ENCODE measurements around the gene CUX1. TPM values are rescaled to one million over a fixed set of nuclear protein-coding genes. Genes with fewer than 3 reads are reported as not detected.
"Not testable (repeated sequence)": the region's sequence is repeated elsewhere in the genome, so short reads cannot be mapped to it uniquely, and the experiment has no call there.

CUX1 gene
- polyA plus RNA-seq, 3 donors from 2014 or later = 3.1 to 25.9 (median 12.5) TPM

GRCh38 chr7:102175423-102176170 lies 358.2 kb downstream of the CUX1 start:
- Mint-ChIP-seq H3K4me3 (no peak overlapping the region), H3K9me3 (no peaks in the 10 kb centered on the region), H3K27ac (no peak overlapping the region), H3K27me3 (ENCODE audit: low read depth in 3 of 3) (peaks cover 2 to 4% (median 3%) of the 10 kb centered on the region in 3 donors), H3K4me1 (no peaks in the 10 kb centered on the region), H3K36me3 (peaks cover 0 to 12% (median 4%) of the 10 kb centered on the region in 3 donors)
- DNase-seq = no peak

- Mint-ChIP-seq H3K27me3 (ENCODE audit: low read depth in 3 of 3) (peaks cover 2 to 4% (median 2%) of the 10 kb centered on the region in 3 donors), H3K27ac (no peak overlapping the region), H3K4me1 (no peaks in the 10 kb centered on the region), H3K9me3 (no peaks in the 10 kb centered on the region), H3K4me3 (no peak overlapping the region), H3K36me3 (peaks cover 6 to 23% (median 12%) of the 10 kb centered on the region in 3 donors)
- DNase-seq = no peak
These were observed 361.0 kb downstream of the CUX1 start for GRCh38 chr7:102178410-102178809.

- Mint-ChIP-seq H3K4me1 (no peaks in the 10 kb centered on the region), H3K4me3 (no peak overlapping the region), H3K27ac (no peak overlapping the region), H3K27me3 (ENCODE audit: low read depth in 3 of 3) (peaks cover 0 to 2% (median 0%) of the 10 kb centered on the region in 3 donors), H3K36me3 (peaks cover 6 to 20% (median 14%) of the 10 kb centered on the region in 3 donors), H3K9me3 (no peaks in the 10 kb centered on the region)
- DNase-seq = no peak
These were observed 363.3 kb downstream of the CUX1 start for GRCh38 chr7:102180727-102181126.

GRCh38 chr7:102181517-102181916 lies 364.1 kb downstream of the CUX1 start:
- Mint-ChIP-seq H3K4me1 (no peaks in the 10 kb centered on the region), H3K36me3 (peaks cover 6 to 26% (median 18%) of the 10 kb centered on the region in 3 donors), H3K9me3 (no peaks in the 10 kb centered on the region), H3K27ac (no peak overlapping the region), H3K27me3 (ENCODE audit: low read depth in 3 of 3) (peaks cover 0 to 2% (median 0%) of the 10 kb centered on the region in 3 donors), H3K4me3 (no peak overlapping the region)
- DNase-seq = no peak

GRCh38 chr7:102182016-102182415 lies 364.6 kb downstream of the CUX1 start:
- H3K9me3 Mint-ChIP-seq = no peaks in the 10 kb centered on the region
- H3K4me3 Mint-ChIP-seq = no peak overlapping the region
- H3K4me1 Mint-ChIP-seq = no peaks in the 10 kb centered on the region
- peaks cover 6 to 26% (median 18%) of the 10 kb centered on the region in 3 donors for H3K36me3 Mint-ChIP-seq
- H3K27me3 Mint-ChIP-seq (ENCODE audit: low read depth in 3 of 3) = peaks cover 0 to 2% (median 0%) of the 10 kb centered on the region in 3 donors
- DNase-seq = no peak
- no peak overlapping the region for H3K27ac Mint-ChIP-seq

GRCh38 chr7:102183848-102184247 lies 366.4 kb downstream of the CUX1 start:
- H3K36me3 Mint-ChIP-seq = peaks cover 6 to 29% (median 13%) of the 10 kb centered on the region in 3 donors
- H3K9me3 Mint-ChIP-seq; H3K27ac Mint-ChIP-seq; H3K27me3 Mint-ChIP-seq (ENCODE audit: low read depth in 3 of 3); DNase-seq; H3K4me1 Mint-ChIP-seq; H3K4me3 Mint-ChIP-seq: not testable (repeated sequence)

- no peaks in the 10 kb centered on the region for H3K27me3 Mint-ChIP-seq (ENCODE audit: low read depth in 3 of 3)
- H3K36me3 Mint-ChIP-seq = peaks cover 6 to 27% (median 13%) of the 10 kb centered on the region in 3 donors
- no peak for DNase-seq
- no peak overlapping the region for H3K27ac Mint-ChIP-seq
- H3K4me1 Mint-ChIP-seq = no peaks in the 10 kb centered on the region
- no peaks in the 10 kb centered on the region for H3K9me3 Mint-ChIP-seq
- no peak overlapping the region for H3K4me3 Mint-ChIP-seq
These were observed 366.9 kb downstream of the CUX1 start for GRCh38 chr7:102184303-102184702.

- peaks cover 0 to 1% (median 0%) of the 10 kb centered on the region in 6 donors for H3K9me3 Mint-ChIP-seq
- no peak for DNase-seq
- H3K27ac Mint-ChIP-seq = no peak overlapping the region
- H3K27me3 Mint-ChIP-seq (ENCODE audit: low read depth in 3 of 3) = no peaks in the 10 kb centered on the region
- H3K4me3 Mint-ChIP-seq = no peak overlapping the region
- H3K36me3 Mint-ChIP-seq = peaks cover 6 to 26% (median 13%) of the 10 kb centered on the region in 3 donors
- no peaks in the 10 kb centered on the region for H3K4me1 Mint-ChIP-seq
These were observed 368.4 kb downstream of the CUX1 start for GRCh38 chr7:102185796-102186195.

GRCh38 chr7:102186306-102186705 lies 368.9 kb downstream of the CUX1 start:
- no peak for DNase-seq
- Mint-ChIP-seq H3K27ac (no peak overlapping the region), H3K9me3 (peaks cover 0 to 1% (median 0%) of the 10 kb centered on the region in 6 donors), H3K4me3 (no peak overlapping the region), H3K27me3 (ENCODE audit: low read depth in 3 of 3) (no peaks in the 10 kb centered on the region), H3K4me1 (no peaks in the 10 kb centered on the region), H3K36me3 (peaks cover 3 to 24% (median 10%) of the 10 kb centered on the region in 3 donors)

GRCh38 chr7:102188746-102189145 lies 371.3 kb downstream of the CUX1 start:
- Mint-ChIP-seq H3K9me3 (peaks cover 0 to 1% (median 0%) of the 10 kb centered on the region in 6 donors), H3K4me3 (no peak overlapping the region), H3K36me3 (peaks cover under 1 to 28% (median 13%) of the 10 kb centered on the region in 3 donors), H3K4me1 (no peaks in the 10 kb centered on the region), H3K27ac (no peak overlapping the region), H3K27me3 (ENCODE audit: low read depth in 3 of 3) (peaks cover 0 to 1% (median 0%) of the 10 kb centered on the region in 3 donors)
- DNase-seq = no peak

GRCh38 chr7:102189756-102190155 lies 372.3 kb downstream of the CUX1 start:
- peaks cover 0 to 1% (median 0%) of the 10 kb centered on the region in 3 donors for H3K27me3 Mint-ChIP-seq (ENCODE audit: low read depth in 3 of 3)
- H3K27ac Mint-ChIP-seq = no peak overlapping the region
- no peak overlapping the region for H3K4me3 Mint-ChIP-seq
- peaks cover 4 to 32% (median 19%) of the 10 kb centered on the region in 3 donors for H3K36me3 Mint-ChIP-seq
- peaks cover 0 to 1% (median 0%) of the 10 kb centered on the region in 6 donors for H3K9me3 Mint-ChIP-seq
- H3K4me1 Mint-ChIP-seq = no peaks in the 10 kb centered on the region
- no peak for DNase-seq

- Mint-ChIP-seq H3K27ac (no peak overlapping the region), H3K36me3 (peaks cover 7 to 32% (median 19%) of the 10 kb centered on the region in 3 donors), H3K9me3 (peaks cover 0 to 1% (median 0%) of the 10 kb centered on the region in 6 donors), H3K4me1 (no peaks in the 10 kb centered on the region), H3K4me3 (no peak overlapping the region), H3K27me3 (ENCODE audit: low read depth in 3 of 3) (peaks cover 0 to 1% (median 0%) of the 10 kb centered on the region in 3 donors)
- no peak for DNase-seq
These were observed 373.4 kb downstream of the CUX1 start for GRCh38 chr7:102190776-102191350.

GRCh38 chr7:102191556-102192379 lies 374.3 kb downstream of the CUX1 start:
- Mint-ChIP-seq H3K27me3 (ENCODE audit: low read depth in 3 of 3) (peaks cover 0 to 1% (median 0%) of the 10 kb centered on the region in 3 donors), H3K9me3 (peaks cover 0 to 1% (median 0%) of the 10 kb centered on the region in 6 donors), H3K27ac (no peak overlapping the region), H3K4me1 (no peaks in the 10 kb centered on the region), H3K4me3 (no peak overlapping the region), H3K36me3 (peaks cover 9 to 35% (median 17%) of the 10 kb centered on the region in 3 donors)
- no peak for DNase-seq

All from immature natural killer cell (primary cell).